ENCODE data around the gene PHGDH. TPM values are rescaled to one million over a fixed set of nuclear protein-coding genes. Genes with fewer than 3 reads are reported as not detected.

The PHGDH gene
- polyA plus RNA-seq, 3 donors from 2014 or later = 2.6 to 3.8 TPM; not detected in 1

DNA sequence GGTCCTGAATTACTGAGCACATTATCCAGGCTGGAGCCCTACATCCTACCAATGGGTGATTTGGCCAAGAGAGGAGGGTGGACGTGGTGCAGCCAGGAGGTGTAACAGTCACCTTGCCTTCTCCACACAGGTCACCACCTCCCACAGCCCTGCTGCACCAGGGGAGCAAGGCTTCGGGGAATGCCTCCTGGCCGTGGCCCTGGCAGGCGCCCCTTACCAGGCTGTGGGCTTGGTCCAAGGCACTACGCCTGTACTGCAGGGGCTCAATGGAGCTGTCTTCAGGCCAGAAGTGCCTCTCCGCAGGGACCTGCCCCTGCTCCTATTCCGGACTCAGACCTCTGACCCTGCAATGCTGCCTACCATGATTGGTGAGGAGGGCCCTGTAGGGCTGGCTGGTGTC, 30.9 kb downstream of the PHGDH start:
- peaks cover 0 to 2% (median 0%) of the 10 kb centered on the region in 3 donors for H3K27me3 Mint-ChIP-seq (ENCODE audit: low read depth in 3 of 3)
- no peak for DNase-seq
- no peaks in the 10 kb centered on the region for H3K4me1 Mint-ChIP-seq
- H3K4me3 Mint-ChIP-seq = no peak overlapping the region
- no peaks in the 10 kb centered on the region for H3K9me3 Mint-ChIP-seq
- no peak overlapping the region for H3K27ac Mint-ChIP-seq
- no peaks in the 10 kb centered on the region for H3K36me3 Mint-ChIP-seq

DNA sequence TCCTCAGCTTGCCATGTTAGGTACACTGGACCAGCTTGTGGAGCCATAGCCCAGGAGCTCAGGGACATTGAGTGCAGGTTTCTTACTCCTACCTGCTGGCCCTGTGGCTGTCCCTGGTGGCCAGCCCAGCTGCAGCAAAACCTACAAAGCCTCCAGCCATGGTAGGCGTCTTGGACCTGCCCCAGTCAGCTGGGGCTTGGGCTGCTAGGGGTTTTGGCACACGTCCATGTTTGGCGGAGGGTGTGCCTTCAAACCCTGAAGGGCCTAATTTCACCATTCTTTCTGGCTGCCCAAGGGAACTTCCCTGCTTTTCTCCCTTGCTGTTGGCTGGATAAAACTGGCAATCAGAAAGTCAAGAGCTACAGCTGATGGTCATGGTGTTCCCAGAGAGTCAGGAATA, 31.6 kb downstream of the PHGDH start:
- no peak overlapping the region for H3K27ac Mint-ChIP-seq
- no peaks in the 10 kb centered on the region for H3K36me3 Mint-ChIP-seq
- no peaks in the 10 kb centered on the region for H3K4me1 Mint-ChIP-seq
- peaks cover 0 to 2% (median 0%) of the 10 kb centered on the region in 3 donors for H3K27me3 Mint-ChIP-seq (ENCODE audit: low read depth in 3 of 3)
- no peaks in the 10 kb centered on the region for H3K9me3 Mint-ChIP-seq
- H3K4me3 Mint-ChIP-seq = no peak overlapping the region
- no peak for DNase-seq

DNA sequence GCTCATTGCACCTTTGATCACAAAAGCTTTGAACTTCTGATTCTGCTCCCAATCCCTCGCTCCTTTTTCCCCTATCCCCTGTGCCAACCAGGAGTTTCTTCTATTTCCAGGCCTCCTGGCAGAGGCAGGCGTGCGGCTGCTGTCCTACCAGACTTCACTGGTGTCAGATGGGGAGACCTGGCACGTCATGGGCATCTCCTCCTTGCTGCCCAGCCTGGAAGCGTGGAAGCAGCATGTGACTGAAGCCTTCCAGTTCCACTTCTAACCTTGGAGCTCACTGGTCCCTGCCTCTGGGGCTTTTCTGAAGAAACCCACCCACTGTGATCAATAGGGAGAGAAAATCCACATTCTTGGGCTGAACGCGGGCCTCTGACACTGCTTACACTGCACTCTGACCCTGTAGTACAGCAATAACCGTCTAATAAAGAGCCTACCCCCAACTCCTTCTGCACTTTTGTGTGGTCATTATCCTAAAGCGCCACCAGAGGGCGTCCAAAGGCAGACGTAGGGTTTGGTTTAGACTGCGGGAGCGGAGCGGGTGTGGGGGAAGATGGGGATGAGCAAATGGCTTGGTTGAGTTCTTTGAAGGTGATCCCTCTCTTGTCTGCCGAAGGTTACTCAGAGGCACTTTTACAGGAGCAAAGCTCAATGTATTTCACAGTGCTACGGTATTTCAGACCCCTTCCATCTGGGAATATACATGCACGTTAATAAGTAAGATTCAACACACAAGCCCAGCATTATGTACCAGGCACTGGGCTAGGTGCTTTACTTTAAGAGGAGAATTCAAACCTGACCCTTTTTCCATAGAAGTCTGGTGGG, 32.3 kb downstream of the PHGDH start:
- Mint-ChIP-seq H3K4me1 (no peaks in the 10 kb centered on the region), H3K27me3 (ENCODE audit: low read depth in 3 of 3) (peaks cover 0 to 2% (median 0%) of the 10 kb centered on the region in 3 donors), H3K36me3 (no peaks in the 10 kb centered on the region), H3K4me3 (no peak overlapping the region), H3K9me3 (no peaks in the 10 kb centered on the region), H3K27ac (no peak overlapping the region)
- DNase-seq = peak in 2 of 3 donors; percentile 7 to 13

DNA sequence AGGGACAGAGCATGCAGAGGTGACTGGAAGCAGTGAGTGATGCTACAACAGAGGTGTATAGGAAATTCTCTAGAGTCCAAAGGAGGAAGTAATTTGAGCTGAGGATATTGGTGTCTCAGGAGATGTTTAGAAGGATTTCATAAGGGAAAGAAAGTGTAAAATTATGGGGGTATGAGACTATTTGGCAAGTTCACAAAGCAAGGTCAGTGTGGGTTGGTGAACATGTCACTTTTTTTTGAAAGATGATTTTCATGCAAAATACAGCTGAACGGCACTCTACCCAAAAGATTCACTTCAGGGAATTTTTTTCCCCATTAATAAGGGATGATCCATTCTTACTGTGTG, 32.8 kb downstream of the PHGDH start:
- peaks cover 0 to 2% (median 0%) of the 10 kb centered on the region in 3 donors for H3K27me3 Mint-ChIP-seq (ENCODE audit: low read depth in 3 of 3)
- no peak overlapping the region for H3K27ac Mint-ChIP-seq
- H3K4me1 Mint-ChIP-seq = no peaks in the 10 kb centered on the region
- no peaks in the 10 kb centered on the region for H3K9me3 Mint-ChIP-seq
- DNase-seq = no peak
- H3K4me3 Mint-ChIP-seq = no peak overlapping the region
- no peaks in the 10 kb centered on the region for H3K36me3 Mint-ChIP-seq

DNA sequence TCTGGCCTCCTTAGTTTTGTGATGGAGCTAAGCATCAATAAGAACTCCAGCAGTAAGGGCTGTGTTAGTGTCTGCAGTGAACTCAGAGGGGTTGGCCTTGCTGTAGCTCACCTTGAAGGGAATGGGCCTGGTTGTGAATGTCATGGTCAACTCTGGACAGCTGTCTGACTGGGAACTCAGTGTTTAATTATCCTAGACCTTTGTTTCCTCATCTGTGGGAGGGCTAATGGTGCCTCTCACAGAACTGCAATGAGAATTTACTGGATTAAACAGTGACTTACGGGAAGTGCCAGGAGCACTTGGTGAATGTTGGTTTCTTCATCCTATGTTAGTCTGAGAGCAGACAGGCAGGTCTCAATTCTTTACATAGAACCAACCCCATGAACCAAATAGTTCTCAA, 33.3 kb downstream of the PHGDH start:
- Mint-ChIP-seq H3K27ac (no peak overlapping the region), H3K36me3 (no peaks in the 10 kb centered on the region)

DNA sequence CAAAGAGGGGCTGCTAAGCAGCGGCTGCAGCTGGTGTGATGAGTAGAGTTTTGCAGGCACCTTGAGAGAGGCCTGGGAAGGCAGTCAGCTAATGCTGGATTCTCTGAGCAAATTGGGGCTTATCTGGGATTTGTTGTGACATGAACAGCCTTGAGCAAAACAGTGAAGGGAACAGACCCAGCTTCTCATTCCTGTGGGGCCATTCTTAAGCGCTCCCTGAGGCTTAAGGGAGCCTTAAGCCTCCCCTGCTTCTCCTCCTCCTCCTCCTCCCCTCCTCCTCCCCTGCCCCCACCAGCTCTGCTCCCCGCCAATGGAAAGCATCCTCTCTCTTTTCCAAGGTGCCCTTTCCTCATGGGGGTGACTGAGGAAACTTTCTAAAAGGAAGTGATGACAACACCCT, 35.7 kb downstream of the PHGDH start:
- Mint-ChIP-seq H3K27ac (no peak overlapping the region), H3K27me3 (ENCODE audit: low read depth in 3 of 3) (peaks cover 4 to 12% (median 4%) of the 10 kb centered on the region in 3 donors), H3K4me1 (no peaks in the 10 kb centered on the region), H3K36me3 (no peaks in the 10 kb centered on the region), H3K9me3 (peaks cover 0 to 1% (median 0%) of the 10 kb centered on the region in 6 donors), H3K4me3 (no peak overlapping the region)
- DNase-seq = no peak

More for the DNA sequence above, 33.3 kb downstream of the PHGDH start:
- Mint-ChIP-seq H3K4me3 (no peak overlapping the region), H3K9me3 (no peaks in the 10 kb centered on the region), H3K27me3 (ENCODE audit: low read depth in 3 of 3) (peaks cover 0 to 6% (median 0%) of the 10 kb centered on the region in 3 donors), H3K4me1 (no peaks in the 10 kb centered on the region)
- no peak for DNase-seq

DNA sequence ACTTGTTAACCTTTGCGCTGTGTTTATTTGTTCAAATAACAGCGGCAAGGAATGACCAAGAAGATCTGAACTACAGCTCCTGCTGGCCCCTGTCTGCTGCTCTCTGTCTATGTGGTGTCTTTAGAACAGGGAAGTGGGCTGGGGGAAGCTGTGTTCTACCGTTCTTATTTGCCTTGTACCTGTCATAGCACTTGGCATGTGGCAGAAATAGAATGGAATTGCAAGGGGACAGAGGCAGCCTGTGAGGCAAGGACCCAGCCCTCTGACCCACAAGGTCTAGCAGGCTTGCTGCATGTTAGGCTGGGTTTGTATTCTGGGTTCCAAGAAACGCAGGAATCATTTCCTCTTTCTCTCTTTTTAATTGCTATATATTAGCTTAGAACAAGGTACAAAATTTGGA, 36.3 kb downstream of the PHGDH start:
- H3K27ac Mint-ChIP-seq = no peak overlapping the region
- no peak for DNase-seq
- no peaks in the 10 kb centered on the region for H3K36me3 Mint-ChIP-seq
- peaks cover 0 to 2% (median 0%) of the 10 kb centered on the region in 6 donors for H3K9me3 Mint-ChIP-seq
- H3K4me3 Mint-ChIP-seq = no peak overlapping the region
- peaks cover 4 to 11% (median 7%) of the 10 kb centered on the region in 3 donors for H3K27me3 Mint-ChIP-seq (ENCODE audit: low read depth in 3 of 3)
- H3K4me1 Mint-ChIP-seq = no peaks in the 10 kb centered on the region

DNA sequence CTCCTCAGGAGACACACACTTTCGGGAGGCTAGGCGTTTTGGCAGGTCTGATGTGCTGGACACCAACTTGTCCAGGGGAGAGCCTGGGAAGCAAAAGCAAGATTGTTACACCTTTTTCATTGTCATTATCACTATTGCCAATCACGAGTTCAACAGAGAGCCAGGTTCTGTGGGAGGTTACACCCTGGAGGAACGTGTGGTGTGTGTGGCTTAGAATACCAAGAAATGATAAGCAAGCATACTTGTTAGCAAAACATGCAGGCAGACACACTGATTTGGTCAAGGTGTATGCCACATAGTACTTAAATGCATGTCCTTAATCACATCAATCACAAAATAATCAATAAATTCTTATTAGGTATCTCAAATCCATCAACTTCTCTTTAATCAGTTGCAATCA, 40.9 kb downstream of the PHGDH start:
- Mint-ChIP-seq H3K4me1 (no peaks in the 10 kb centered on the region), H3K36me3 (no peaks in the 10 kb centered on the region), H3K27me3 (ENCODE audit: low read depth in 3 of 3) (peaks cover 5 to 16% (median 14%) of the 10 kb centered on the region in 3 donors), H3K9me3 (peaks cover 0 to 6% (median 0%) of the 10 kb centered on the region in 6 donors), H3K4me3 (no peak overlapping the region), H3K27ac (no peak overlapping the region)
- DNase-seq = no peak

DNA sequence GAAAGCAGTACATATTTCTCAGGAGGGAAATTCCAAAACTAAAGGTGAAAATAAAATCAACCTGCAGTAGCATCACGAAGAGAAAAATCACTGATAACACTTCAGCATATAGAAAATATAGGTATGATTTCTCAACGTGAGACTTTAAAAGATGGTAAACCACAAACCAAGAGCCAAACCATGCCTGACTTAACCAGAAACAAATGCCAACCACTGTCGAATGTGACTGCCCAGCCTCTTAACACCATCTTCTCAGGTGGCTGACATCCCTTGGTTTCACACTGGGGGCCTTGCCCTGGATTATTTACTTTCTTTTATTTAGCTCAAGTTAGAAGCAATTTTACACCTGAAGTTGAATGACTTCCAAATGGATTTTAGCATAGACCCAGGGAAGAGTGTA, 46.9 kb downstream of the PHGDH start:
- H3K9me3 Mint-ChIP-seq = peaks cover 0 to 4% (median 0%) of the 10 kb centered on the region in 6 donors
- H3K27me3 Mint-ChIP-seq (ENCODE audit: low read depth in 3 of 3) = peaks cover 4 to 15% (median 7%) of the 10 kb centered on the region in 3 donors
- peaks cover 0 to 16% of the 10 kb centered on the region in 2 donors for H3K4me1 Mint-ChIP-seq
- H3K27ac Mint-ChIP-seq = no peak overlapping the region
- no peaks in the 10 kb centered on the region for H3K36me3 Mint-ChIP-seq
- H3K4me3 Mint-ChIP-seq = no peak overlapping the region
- DNase-seq = peak in 2 of 3 donors; percentile 1 to 10

DNA sequence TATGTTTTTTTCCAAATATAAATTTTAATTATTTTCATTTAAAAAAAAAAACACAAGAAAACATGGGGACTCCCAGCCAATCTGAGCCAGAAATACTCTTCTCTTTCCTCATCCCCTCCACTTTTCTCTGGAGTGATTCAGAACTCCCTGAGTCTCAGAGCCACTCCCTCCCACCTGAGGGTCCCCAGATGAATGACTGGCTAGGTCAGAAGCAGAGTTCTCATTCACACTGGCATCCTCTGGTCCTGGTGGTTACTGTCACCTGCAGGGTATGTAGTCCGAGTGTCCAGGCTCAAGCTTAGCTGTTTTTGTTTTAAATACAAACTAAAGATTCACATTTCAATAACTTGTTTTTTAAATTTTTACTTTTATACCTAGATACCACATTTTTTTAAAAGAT, 50.7 kb downstream of the PHGDH start:
- Mint-ChIP-seq H3K36me3 (no peaks in the 10 kb centered on the region), H3K4me3 (no peak overlapping the region), H3K27me3 (ENCODE audit: low read depth in 3 of 3) (peaks cover 5 to 14% (median 6%) of the 10 kb centered on the region in 3 donors), H3K9me3 (peaks cover 0 to 4% (median 0%) of the 10 kb centered on the region in 6 donors), H3K4me1 (peaks cover 0 to 16% of the 10 kb centered on the region in 2 donors), H3K27ac (no peak overlapping the region)
- no peak for DNase-seq

DNA sequence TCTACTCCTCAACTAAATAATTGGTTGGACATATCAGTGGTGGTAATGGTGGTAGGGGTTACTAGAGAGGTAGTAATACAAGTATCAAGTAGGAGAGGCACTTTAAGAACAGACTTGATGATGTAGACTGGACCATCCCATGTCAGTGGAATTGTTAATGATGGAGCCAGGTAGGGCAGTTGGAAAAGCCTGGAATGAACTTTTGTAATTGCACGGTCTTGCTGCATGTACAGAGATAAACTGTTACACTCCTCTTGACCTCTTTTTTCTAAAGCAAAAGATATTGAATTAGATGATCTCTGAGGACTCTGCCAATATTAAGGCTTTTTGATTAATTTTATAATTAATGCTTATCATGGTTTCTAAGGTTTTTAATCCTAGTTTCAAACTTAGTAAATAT, 51.2 kb downstream of the PHGDH start:
- H3K27me3 Mint-ChIP-seq (ENCODE audit: low read depth in 3 of 3) = peaks cover 5 to 14% (median 7%) of the 10 kb centered on the region in 3 donors
- no peaks in the 10 kb centered on the region for H3K36me3 Mint-ChIP-seq
- peaks cover 0 to 4% (median 0%) of the 10 kb centered on the region in 6 donors for H3K9me3 Mint-ChIP-seq

DNA sequence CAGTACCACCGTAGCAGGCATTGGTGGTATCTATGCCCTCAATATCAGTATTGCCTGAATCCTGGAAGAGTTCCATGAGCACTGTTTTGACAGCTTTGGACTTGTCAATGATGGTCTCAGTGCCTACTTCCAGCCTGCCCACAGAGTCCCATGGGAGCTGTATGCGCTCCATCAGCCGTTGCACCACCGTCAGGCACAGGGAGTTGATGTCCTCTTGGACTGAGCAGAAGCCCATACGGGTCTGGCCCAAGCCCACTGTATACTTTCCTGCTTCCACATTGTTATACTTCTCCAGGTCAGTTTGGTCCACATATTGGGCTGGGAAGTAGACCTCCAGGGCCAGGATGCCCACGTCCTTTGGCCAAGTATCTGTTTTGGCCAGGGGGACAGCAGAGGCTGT, 52.5 kb downstream of the PHGDH start:
- H3K27me3 Mint-ChIP-seq (ENCODE audit: low read depth in 3 of 3) = peaks cover 4 to 14% (median 8%) of the 10 kb centered on the region in 3 donors
- no peak overlapping the region for H3K27ac Mint-ChIP-seq
- H3K4me1 Mint-ChIP-seq = peaks cover 0 to 6% of the 10 kb centered on the region in 2 donors
- peaks cover 0 to 4% (median 0%) of the 10 kb centered on the region in 6 donors for H3K9me3 Mint-ChIP-seq
- no peak overlapping the region for H3K4me3 Mint-ChIP-seq
- DNase-seq = no peak
- H3K36me3 Mint-ChIP-seq = no peaks in the 10 kb centered on the region

More for the DNA sequence above, 51.2 kb downstream of the PHGDH start:
- Mint-ChIP-seq H3K4me1 (peaks cover 0 to 16% of the 10 kb centered on the region in 2 donors), H3K27ac (no peak overlapping the region), H3K4me3 (no peak overlapping the region)
- no peak for DNase-seq

DNA sequence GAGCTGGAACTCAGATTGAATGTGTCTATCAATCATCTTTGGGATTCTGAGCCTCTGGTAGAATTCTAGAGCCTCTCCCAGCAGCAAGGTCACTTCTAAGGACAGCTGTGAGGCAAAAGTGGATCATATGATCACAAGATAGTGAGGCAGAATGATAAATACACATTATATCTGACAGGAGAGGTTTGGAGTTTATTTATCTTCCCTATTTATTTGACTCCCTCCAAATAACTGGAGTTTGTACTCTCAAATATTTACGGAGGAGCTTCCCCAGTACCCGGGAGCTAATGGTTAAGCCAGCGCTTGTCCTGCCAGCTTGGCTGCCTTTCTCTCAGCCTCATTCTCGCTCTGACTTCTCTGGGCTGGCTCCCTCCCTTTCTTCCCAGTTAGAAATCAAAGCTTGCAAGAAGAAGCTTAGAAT, 54.6 kb downstream of the PHGDH start:
- Mint-ChIP-seq H3K36me3 (no peaks in the 10 kb centered on the region), H3K4me1 (no peaks in the 10 kb centered on the region), H3K4me3 (no peak overlapping the region), H3K9me3 (peaks cover 0 to 4% (median 0%) of the 10 kb centered on the region in 6 donors), H3K27ac (no peak overlapping the region), H3K27me3 (ENCODE audit: low read depth in 3 of 3) (peaks cover 0 to 8% (median 8%) of the 10 kb centered on the region in 3 donors)
- no peak for DNase-seq

DNA sequence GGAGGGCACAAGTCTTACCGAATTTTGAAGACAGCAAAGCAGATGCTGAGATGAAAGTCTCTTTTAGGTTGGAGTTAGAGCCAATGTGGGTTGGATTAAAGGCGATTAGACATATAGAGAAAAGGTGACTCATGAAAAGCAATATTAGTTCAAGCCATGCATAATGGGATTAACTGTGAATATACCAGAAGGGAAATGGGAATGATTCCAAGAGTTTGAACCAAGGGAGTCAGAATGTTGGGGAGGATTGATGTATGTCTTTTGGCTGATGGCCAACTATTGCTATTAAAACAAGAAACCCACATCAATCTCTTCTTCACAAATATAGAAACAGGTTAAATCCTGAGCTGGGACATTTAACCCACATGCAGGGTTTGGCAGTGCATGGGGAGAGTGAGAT, 55.8 kb downstream of the PHGDH start:
- DNase-seq = no peak
- no peak overlapping the region for H3K27ac Mint-ChIP-seq
- H3K4me3 Mint-ChIP-seq = no peak overlapping the region
- peaks cover 0 to 8% (median 8%) of the 10 kb centered on the region in 3 donors for H3K27me3 Mint-ChIP-seq (ENCODE audit: low read depth in 3 of 3)
- H3K9me3 Mint-ChIP-seq = peaks cover 0 to 4% (median 0%) of the 10 kb centered on the region in 6 donors
- no peaks in the 10 kb centered on the region for H3K36me3 Mint-ChIP-seq
- no peaks in the 10 kb centered on the region for H3K4me1 Mint-ChIP-seq

Measured in immature natural killer cell (primary cell).